Putamen (tissue), 1 donor: ENCODE results near the gene BCCIP.

ENCODE experiments used
- DNase-seq: peaks from one replicate; pipeline ENCODE4 v3.0.0-alpha.2; 2016; ENCODE audit warnings: low spot score

Gene BCCIP

GRCh38 chr10:125844751-125845221 is 21.4 kb downstream of the BCCIP start:
- peak; percentile 45 for DNase-seq

DNA sequence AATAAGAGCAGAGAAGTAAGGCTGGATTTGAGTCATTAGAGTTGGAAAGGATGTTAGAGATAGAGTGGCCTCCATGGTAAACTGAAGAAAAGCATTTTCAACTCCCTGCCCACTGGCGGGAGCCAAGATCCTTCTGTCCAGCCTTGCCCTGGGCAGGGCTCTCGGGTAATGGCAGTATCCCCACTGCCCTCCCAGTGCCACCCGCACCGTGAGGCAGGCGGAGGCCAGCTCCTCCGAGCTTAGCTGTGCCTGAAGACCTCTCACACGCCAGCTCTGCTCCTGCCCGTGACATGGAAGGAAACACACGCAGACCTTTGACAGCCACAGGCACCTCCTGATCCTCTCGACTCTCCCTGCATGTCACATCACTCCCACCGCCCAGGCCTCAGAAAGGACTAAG is 22.3 kb downstream of the BCCIP start:
- no peak for DNase-seq

GRCh38 chr10:125846894-125847293 is 23.5 kb downstream of the BCCIP start:
- no peak for DNase-seq

GRCh38 chr10:125848371-125848770 is 25.0 kb downstream of the BCCIP start:
- no peak for DNase-seq

DNA sequence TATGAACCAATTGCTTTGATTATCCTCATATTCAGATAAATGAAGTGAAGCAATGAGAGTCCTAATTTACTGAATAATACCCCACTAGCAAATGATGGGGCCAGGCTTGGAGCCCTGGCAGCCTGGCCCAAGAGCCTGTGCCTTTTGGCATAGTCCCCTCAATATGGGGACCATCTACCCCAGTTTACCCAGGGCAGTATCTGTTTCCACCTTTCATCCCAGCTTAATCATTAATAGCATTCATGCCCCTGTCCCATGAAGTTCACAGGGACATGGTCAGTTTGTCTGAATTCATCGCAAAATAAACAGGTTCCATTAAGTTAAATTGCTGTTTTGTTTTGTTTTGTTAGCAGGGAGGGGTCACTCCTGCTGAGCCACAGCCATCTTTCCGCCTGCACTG is 25.5 kb downstream of the BCCIP start:
- no peak for DNase-seq

DNA sequence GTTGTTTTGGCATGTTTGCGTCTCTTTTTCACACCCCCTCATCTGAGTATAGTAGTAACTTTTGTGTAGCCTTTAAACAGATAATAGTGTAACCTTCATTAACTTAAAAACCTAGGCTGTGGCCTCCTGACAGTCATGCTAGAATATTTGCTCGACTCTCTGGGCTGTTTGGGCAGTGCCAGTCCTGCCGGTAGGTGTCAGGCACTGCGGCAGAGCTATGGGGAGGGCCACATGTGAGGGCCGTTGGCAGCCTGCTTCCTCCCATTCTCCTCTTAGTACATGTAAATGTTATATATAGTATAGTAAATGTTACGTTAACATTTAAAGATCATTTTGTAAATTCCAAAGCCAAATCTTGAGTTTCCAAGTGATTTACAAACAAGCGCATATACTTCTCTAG is 26.1 kb downstream of the BCCIP start:
- no peak for DNase-seq

DNA sequence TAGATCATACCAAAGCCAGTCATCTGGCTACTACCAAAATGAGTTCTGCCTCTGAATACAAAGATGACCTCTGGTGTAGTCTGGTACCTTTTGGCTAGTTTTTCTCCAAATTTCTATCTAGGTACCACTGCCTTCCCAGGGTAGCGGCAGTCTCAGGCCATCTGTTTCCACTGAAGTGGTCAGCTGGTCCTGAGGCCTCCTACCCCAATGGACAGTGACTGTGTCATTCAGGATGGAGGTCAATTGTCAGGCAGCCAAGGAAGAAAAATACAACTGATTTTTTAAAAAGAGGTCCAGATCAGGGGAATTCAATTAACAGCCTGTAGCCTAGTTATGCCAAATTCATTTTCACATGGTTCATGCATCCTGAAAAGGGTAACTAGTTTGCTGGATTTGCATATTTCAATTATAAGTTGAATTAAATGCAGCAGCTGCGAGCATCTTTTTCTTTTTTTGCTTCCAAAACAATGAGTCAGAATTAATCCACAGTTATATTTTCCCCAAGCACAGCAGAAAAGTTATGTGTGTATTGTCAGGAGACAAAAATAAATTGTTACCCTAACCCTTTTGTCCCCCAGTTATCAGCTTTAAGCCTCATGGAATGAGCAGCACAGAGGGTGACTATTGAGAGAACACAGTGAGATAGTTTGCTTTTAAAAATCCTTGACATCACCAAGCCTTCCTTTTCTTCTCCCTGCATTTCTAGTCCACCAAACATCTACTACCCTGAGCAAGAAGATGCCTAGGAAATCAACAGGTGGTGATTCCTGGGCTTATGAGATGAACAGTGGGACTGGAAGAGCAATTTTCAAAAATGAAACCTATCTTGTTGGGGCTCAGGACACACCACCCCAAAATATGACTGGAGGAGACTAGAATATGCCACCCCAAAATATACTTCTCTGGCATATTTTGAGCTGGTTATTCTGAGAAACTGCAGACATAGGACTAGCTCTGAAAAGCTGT is 27.7 kb downstream of the BCCIP start:
- DNase-seq = no peak

GRCh38 chr10:125852487-125852886 is 29.1 kb downstream of the BCCIP start:
- DNase-seq = peak; percentile 34

DNA sequence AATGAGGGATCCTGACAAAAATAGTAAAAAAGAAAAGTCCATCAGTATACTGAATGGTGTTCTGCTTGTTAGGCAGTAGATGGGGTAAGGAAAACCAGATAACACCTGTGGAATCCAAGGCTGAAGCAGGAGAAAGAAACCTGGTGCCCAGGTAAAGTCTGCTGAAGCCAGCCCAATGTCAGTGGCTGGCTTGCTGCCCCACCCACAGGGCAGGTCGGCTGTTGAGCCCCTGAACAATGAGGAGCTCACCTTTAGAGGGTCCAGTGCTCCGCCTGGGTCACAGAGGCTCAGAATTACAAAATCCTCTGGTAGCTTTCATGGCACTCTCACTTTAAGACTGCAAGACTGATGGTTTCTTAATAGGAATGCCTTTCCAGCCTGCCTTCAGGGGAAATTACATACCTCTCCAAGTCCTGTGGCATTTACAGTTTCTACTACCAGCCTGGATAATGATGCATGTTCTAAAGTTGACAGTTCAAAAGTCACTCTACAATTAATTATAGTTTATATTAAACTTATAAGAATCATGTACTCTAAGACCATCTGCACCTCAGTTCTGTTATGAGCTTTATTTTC is 33.9 kb downstream of the BCCIP start:
- DNase-seq = no peak

DNA sequence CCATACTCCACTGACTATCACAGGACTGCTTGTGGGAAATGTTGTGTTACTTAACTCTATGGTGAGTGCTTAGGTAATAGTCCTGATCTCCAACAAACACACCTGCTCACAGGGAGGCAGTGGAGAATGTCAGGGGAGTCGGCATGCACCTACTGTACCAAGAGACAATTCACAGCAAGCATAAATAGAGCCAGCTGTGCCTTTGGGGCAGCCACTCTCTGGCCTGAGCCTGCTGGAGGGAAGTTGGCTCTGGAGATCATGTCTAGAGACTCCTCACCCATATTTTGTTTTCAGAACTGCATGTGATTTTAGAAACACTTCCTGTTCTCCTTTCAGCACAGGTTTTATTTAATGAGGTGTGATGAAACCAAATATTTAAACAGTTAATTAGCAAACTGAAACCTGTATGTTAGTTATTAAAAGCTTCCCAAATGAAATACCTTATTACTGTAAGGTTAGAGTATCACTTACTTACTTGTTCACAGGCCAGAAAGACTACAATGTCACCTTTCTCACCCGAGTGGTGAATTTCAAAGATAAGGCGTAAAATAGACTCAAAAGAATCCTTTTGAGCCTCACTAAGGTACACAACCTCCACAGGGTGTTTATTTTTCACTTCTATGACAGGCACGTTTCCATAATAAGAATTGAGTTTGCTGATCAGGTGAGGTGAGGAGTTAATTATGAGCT is 35.9 kb downstream of the BCCIP start:
- DNase-seq = no peak

DNA sequence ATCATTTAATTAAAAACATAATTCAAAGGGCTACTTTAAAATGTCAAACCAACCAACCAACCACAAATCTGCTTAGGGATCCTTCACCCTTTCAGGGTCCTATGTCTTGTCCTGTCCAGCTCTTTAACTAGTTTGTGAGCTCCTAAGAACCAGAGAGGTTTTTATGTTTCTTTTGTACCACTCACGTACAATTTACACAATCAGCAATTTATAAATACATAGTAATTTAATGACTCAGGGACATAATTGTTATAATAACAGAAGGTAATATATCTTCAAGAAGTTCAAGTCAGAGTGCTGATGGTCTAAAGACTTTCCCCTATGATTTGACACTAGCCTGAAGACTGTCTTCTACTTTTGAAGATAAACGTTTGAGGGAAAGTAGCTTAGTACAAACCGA is 41.8 kb downstream of the BCCIP start:
- DNase-seq = no peak

GRCh38 chr10:125866421-125867029 is 43.2 kb downstream of the BCCIP start:
- no peak for DNase-seq

DNA sequence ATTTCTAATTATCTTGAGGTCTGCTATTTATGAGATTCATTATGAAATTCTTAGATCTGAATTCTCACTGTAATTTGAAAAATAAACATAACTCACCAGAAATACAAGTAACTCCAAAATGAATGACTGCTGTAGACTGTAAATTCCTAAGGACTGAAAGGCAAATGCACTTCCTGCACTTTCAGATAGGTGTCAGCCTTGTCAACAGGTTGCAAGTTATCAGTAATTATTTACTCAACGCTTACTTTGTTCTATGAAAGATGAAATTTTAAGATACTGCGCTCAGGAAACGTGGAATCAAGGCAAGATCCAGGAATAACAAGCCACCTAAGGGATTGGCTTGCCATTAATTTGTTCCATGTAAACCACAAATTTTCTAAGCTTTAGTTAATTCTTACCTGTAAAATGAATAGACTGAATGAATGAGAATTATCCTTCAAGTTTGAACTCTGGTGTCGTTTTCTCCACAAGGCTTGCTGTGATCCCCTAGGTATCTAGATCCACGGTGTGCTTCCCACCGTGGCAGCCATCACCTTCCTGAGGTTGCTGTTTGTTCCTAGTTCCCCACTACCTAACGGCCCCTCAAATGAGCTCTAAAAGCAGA is 45.1 kb downstream of the BCCIP start:
- no peak for DNase-seq

GRCh38 chr10:125871338-125871737 is 48.0 kb downstream of the BCCIP start:
- DNase-seq = no peak

- DNase-seq = no peak
Observed at GRCh38 chr10:125878957-125879835, 55.9 kb downstream of the BCCIP start.

GRCh38 chr10:125880719-125881118 is 57.4 kb downstream of the BCCIP start:
- DNase-seq = no peak

GRCh38 chr10:125881192-125881591 is 57.8 kb downstream of the BCCIP start, which contains the start of gene DHX32:
TSS of gene DHX32 (minus strand) at chr10:125881292. CDS start at chr10:125880824, 468 bp downstream.
- DNase-seq = no peak

GRCh38 chr10:125882596-125882995 is 59.2 kb downstream of the BCCIP start:
- no peak for DNase-seq

DNA sequence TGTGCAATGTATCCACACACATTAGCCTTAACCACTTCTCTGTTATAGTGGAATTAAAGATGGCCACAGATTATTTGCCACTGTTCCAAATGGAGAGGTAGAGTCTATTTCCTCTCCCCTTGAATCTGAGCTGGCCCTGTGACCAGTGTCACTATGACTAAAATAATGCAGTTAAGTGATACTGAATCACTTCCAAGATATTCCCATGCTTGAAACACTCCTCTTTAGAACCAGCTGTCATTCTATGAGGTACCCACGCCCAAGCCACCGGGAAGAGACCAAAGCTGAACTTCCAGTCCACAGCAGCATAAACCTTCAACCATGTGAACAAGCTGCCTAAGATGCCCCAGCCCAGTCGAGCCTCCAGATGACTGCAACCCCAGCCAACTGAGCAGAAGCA is 59.9 kb downstream of the BCCIP start:
- no peak for DNase-seq
